Body of pancreas (tissue), 4 donors: ENCODE data around the gene SLC24A3.

Experiments
- POLR2A ChIP-seq, 3 donors: fragments of 450-650 bp; IDR thresholded peaks; one replicate each; pipeline ENCODE4 v1.6.1; 2016; ENCODE audit warnings: antibody characterized with exemption in 3 of 3, mild to moderate bottlenecking in 2 of 3
- TF ChIP-seq, protein P1 (sequence below), 7 experiments: fragments of 450-650 bp in 4 of 7; fragments of 200-600 bp in 3 of 7; sonication (generic) in 3 of 7; IDR thresholded peaks; one replicate each; pipeline ENCODE4 v1.5.1; 2016 to 2019; ENCODE audit warnings: antibody characterized with exemption in 7 of 7

DNA sequence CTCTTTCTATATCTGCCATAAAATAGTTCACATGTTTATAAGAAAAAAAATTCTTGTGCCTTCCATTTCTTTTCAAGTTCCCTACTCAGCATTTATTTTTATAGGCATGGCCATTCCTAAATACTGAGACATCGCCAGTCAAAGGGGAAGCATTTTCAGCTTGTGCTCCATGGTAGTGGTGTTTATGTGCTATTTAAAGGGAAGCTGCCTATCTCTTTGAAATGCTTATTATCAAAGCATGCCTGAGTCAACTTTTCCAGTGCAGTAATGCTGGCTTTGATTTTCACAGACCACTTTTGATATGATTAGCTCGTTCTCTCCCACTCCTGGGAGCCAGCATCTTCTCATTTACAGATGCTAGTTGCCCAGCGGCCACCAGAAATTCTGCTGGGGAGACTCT, 421.5 kb downstream of the SLC24A3 start:
- TF ChIP-seq, protein P1, sequence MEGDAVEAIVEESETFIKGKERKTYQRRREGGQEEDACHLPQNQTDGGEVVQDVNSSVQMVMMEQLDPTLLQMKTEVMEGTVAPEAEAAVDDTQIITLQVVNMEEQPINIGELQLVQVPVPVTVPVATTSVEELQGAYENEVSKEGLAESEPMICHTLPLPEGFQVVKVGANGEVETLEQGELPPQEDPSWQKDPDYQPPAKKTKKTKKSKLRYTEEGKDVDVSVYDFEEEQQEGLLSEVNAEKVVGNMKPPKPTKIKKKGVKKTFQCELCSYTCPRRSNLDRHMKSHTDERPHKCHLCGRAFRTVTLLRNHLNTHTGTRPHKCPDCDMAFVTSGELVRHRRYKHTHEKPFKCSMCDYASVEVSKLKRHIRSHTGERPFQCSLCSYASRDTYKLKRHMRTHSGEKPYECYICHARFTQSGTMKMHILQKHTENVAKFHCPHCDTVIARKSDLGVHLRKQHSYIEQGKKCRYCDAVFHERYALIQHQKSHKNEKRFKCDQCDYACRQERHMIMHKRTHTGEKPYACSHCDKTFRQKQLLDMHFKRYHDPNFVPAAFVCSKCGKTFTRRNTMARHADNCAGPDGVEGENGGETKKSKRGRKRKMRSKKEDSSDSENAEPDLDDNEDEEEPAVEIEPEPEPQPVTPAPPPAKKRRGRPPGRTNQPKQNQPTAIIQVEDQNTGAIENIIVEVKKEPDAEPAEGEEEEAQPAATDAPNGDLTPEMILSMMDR (IDR thresholded peaks at IDR 0.05): no peak
- TF ChIP-seq POLR2A (IDR thresholded peaks at IDR 0.05): no peak
